ENCODE results near the gene AFF4.

Gene AFF4

GRCh38 chr5:132829742-132830435 is 133.5 kb downstream of the AFF4 start:
- Histone ChIP-seq H3K27me3 (ENCODE audit: insufficient read depth, poor library complexity, severe bottlenecking) (no peaks in the 10 kb centered on the region), H3K36me3 (ENCODE audit: low read depth) (no peaks in the 10 kb centered on the region), H3K4me1 (ENCODE audit: insufficient read depth, poor library complexity, severe bottlenecking) (no peaks in the 10 kb centered on the region), H3K9me3 (ENCODE audit: severe bottlenecking) (no peaks in the 10 kb centered on the region), H3K27ac (ENCODE audit: poor library complexity, severe bottlenecking) (peak overlapping the region; percentile 21), H3K4me3 (ENCODE audit: severe bottlenecking) (peak overlapping the region; percentile 74)
- peak; percentile 83 for DNase-seq (ENCODE audit: low spot score)
- ATAC-seq (ENCODE audit: low read depth), result peak; percentile 85
- peak; percentile 98 for TF ChIP-seq CTCF (IDR thresholded peaks at IDR 0.05; ENCODE audit: poor library complexity, severe bottlenecking)

DNA sequence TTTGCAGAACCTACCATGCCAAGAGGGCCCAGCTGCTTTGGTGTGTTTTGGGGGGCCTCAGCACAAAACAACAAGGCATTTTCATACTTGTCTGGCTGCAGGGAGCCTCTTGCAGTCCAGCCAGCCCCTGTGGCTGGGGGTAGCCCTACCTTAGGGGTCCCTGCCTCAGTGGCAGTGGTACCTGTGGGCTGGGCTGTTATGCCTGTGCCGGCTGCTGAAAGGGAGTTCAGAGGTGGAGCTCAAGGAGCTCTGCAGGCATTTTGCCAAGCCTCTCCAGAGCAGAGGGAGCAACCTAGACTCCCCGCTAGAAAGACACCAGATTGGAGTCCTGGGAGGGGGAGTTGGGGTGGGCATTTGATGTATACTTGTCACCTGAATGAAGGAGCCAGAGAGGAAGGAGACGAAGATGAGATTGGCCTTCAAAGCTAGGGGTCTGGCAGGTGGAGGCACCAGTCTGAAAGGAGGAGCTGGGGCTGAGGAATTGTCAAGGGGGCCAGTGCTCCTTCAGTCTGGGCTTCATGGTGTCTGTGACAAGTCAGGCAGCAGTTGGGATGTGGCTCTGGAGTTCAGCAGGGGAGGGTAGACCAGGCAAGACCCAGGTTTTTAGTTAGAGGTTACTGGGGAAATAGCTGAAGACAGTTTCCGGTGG is 134.5 kb downstream of the AFF4 start:
- no peaks in the 10 kb centered on the region for H3K4me1 ChIP-seq (ENCODE audit: insufficient read depth, poor library complexity, severe bottlenecking)

GRCh38 chr5:132827943-132828673 is 135.3 kb downstream of the AFF4 start:
- no peak for TF ChIP-seq CTCF (IDR thresholded peaks at IDR 0.05; ENCODE audit: poor library complexity, severe bottlenecking)
- H3K4me3 ChIP-seq (ENCODE audit: severe bottlenecking), result no peak overlapping the region
- DNase-seq (ENCODE audit: low spot score) (no peak), ATAC-seq (ENCODE audit: low read depth) (no peak)
- H3K27me3 ChIP-seq (ENCODE audit: insufficient read depth, poor library complexity, severe bottlenecking), result no peaks in the 10 kb centered on the region
- no peaks in the 10 kb centered on the region for H3K36me3 ChIP-seq (ENCODE audit: low read depth)
- H3K27ac ChIP-seq (ENCODE audit: poor library complexity, severe bottlenecking), result no peak overlapping the region
- H3K9me3 ChIP-seq (ENCODE audit: severe bottlenecking), result no peaks in the 10 kb centered on the region
- H3K4me1 ChIP-seq (ENCODE audit: insufficient read depth, poor library complexity, severe bottlenecking), result no peaks in the 10 kb centered on the region

More for the DNA sequence above, 134.5 kb downstream of the AFF4 start:
- ATAC-seq (ENCODE audit: low read depth), result no peak
- Histone ChIP-seq H3K4me3 (ENCODE audit: severe bottlenecking) (peak overlapping the region; percentile 74), H3K9me3 (ENCODE audit: severe bottlenecking) (no peaks in the 10 kb centered on the region), H3K27me3 (ENCODE audit: insufficient read depth, poor library complexity, severe bottlenecking) (no peaks in the 10 kb centered on the region), H3K27ac (ENCODE audit: poor library complexity, severe bottlenecking) (no peak overlapping the region), H3K36me3 (ENCODE audit: low read depth) (no peaks in the 10 kb centered on the region)
- DNase-seq (ENCODE audit: low spot score), result no peak
- TF ChIP-seq CTCF (IDR thresholded peaks at IDR 0.05; ENCODE audit: poor library complexity, severe bottlenecking), result no peak

DNA sequence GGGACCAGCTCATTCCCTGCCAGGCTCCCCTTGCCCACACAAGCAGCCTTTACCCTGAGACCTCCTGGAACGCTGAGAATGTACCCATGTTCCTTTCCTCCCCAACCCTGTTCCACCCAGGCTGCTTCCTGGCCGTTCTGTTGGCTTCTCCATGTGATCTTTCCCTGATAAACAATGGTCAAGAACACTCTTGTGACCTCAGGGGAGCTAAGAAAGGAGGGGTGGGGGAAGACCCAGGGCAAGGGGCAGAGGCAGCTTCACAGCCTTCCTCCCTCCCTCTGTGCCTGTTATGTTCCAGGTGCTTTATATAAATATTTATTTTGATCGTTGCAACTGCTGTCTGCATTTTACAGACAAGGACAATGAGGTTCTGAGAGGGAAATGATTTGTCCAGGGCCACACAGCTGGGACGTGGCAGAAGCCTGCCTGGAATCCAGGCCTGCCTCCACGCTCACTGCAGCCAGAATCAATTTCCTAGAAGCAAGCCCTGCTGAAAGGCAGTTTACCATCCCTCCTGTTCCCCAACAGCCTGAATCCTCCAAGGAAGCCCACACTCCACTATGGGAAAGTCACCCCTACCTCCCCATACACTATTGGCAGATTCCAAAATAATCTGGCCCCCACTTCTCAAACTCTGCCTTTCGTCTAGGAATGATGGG is 136.9 kb downstream of the AFF4 start:
- no peak for TF ChIP-seq CTCF (IDR thresholded peaks at IDR 0.05; ENCODE audit: poor library complexity, severe bottlenecking)
- ATAC-seq (ENCODE audit: low read depth), result no peak
- no peaks in the 10 kb centered on the region for H3K27me3 ChIP-seq (ENCODE audit: insufficient read depth, poor library complexity, severe bottlenecking)

More for the DNA sequence above, 136.9 kb downstream of the AFF4 start:
- Histone ChIP-seq H3K4me1 (ENCODE audit: insufficient read depth, poor library complexity, severe bottlenecking) (no peaks in the 10 kb centered on the region), H3K27ac (ENCODE audit: poor library complexity, severe bottlenecking) (no peak overlapping the region), H3K36me3 (ENCODE audit: low read depth) (no peaks in the 10 kb centered on the region), H3K4me3 (ENCODE audit: severe bottlenecking) (no peak overlapping the region), H3K9me3 (ENCODE audit: severe bottlenecking) (no peaks in the 10 kb centered on the region)
- no peak for DNase-seq (ENCODE audit: low spot score)
